Measurements from ENCODE around the gene GET3.
"Not testable (repeated sequence)": the region's sequence is repeated elsewhere in the genome, so short reads cannot be mapped to it uniquely, and the experiment has no call there.

GET3 gene

DNA sequence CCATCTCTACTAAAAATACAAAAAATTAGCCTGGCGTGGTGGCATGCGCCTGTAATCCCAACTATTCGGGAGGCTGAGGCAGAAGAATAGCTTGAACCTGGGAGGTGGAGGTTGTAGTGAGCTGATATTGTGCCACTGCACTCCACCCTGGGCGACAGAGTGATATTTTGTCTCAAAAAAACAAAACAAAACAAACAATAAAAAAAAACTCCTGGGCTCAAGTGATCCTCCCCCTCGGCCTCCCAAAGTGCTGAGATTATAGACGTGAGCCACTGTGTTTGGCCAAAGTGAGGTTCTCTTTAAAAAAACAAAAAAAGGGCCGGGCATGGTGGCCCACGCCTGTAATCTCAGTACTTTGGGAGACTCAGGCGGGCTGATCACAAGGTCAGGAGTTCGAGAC is 50.2 kb downstream of the GET3 start:
- in situ Hi-C loops (cut with HindIII; ENCODE audit: low pct_ligation_motif_present, low pct_unique_long_range_greater_than_20kb, low sequenced_read_pairs): no loop called here

GRCh38 chr19:12788042-12788681 is 50.9 kb downstream of the GET3 start:
- no peak for DNase-seq
- in situ Hi-C loops (cut with HindIII; ENCODE audit: low pct_ligation_motif_present, low pct_unique_long_range_greater_than_20kb, low sequenced_read_pairs): no loop called here

More for the DNA sequence above, 50.2 kb downstream of the GET3 start:
- no peak for DNase-seq

DNA sequence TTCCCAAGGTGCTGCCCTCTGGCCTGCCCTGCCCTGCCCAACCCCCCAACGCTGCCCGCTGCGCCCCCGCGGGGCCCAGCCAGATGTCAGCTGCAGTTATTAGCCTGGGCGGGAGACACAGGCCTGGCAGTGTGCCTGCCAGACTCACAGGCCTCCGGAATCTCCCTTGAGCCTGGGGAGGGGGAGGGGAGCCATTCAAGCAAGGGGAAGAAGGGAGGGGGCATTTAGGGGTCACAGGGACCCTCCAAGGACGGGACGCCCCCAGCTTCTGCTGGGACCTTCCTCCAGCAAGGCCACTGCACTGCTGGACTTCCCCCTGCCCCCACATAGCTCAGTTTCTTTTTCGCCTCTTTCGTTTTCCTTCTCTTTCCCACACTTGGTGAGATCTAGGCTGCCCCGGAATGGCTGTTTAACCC is 51.4 kb downstream of the GET3 start:
- peak; percentile 51 for DNase-seq
- in situ Hi-C loops (cut with HindIII; ENCODE audit: low pct_ligation_motif_present, low pct_unique_long_range_greater_than_20kb, low sequenced_read_pairs): no loop called here

GRCh38 chr19:12789098-12789903 is 52.0 kb downstream of the GET3 start:
- DNase-seq: no peak
- in situ Hi-C loops (cut with HindIII; ENCODE audit: low pct_ligation_motif_present, low pct_unique_long_range_greater_than_20kb, low sequenced_read_pairs): no loop called here

GRCh38 chr19:12789904-12790619 is 52.8 kb downstream of the GET3 start:
- DNase-seq: peak; percentile 92
- in situ Hi-C loops (cut with HindIII; ENCODE audit: low pct_ligation_motif_present, low pct_unique_long_range_greater_than_20kb, low sequenced_read_pairs): no loop called here

- DNase-seq: no peak
- in situ Hi-C loops (cut with HindIII; ENCODE audit: low pct_ligation_motif_present, low pct_unique_long_range_greater_than_20kb, low sequenced_read_pairs): no loop called here
Measured at GRCh38 chr19:12790628-12791344, 53.5 kb downstream of the GET3 start.

DNA sequence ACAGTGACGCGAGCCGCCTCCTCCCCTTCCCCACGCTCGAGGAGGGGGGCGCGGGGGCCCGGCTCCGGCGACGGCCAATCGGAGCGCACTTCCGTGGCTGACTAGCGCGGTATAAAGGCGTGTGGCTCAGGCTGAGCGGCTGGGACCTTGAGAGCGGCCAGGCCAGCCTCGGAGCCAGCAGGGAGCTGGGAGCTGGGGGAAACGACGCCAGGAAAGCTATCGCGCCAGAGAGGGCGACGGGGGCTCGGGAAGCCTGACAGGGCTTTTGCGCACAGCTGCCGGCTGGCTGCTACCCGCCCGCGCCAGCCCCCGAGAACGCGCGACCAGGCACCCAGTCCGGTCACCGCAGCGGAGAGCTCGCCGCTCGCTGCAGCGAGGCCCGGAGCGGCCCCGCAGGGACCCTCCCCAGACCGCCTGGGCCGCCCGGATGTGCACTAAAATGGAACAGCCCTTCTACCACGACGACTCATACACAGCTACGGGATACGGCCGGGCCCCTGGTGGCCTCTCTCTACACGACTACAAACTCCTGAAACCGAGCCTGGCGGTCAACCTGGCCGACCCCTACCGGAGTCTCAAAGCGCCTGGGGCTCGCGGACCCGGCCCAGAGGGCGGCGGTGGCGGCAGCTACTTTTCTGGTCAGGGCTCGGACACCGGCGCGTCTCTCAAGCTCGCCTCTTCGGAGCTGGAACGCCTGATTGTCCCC is 54.2 kb downstream of the GET3 start, which contains the start of gene JUNB:
JUNB (plus strand) TSS at position 142 of the 706 bp plus-strand sequence; CDS start at position 428, 286 bp downstream.
- in situ Hi-C loops (cut with HindIII; ENCODE audit: low pct_ligation_motif_present, low pct_unique_long_range_greater_than_20kb, low sequenced_read_pairs): no loop called here
- peak; percentile 93 for DNase-seq

- in situ Hi-C loops (cut with HindIII; ENCODE audit: low pct_ligation_motif_present, low pct_unique_long_range_greater_than_20kb, low sequenced_read_pairs): no loop called here
Measured at GRCh38 chr19:12792051-12792852, 55.0 kb downstream of the GET3 start.

DNA sequence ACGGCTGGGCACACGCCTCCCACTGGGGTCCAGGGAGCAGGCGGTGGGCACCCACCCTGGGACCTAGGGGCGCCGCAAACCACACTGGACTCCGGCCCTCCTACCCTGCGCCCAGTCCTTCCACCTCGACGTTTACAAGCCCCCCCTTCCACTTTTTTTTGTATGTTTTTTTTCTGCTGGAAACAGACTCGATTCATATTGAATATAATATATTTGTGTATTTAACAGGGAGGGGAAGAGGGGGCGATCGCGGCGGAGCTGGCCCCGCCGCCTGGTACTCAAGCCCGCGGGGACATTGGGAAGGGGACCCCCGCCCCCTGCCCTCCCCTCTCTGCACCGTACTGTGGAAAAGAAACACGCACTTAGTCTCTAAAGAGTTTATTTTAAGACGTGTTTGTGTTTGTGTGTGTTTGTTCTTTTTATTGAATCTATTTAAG is 55.6 kb downstream of the GET3 start:
- DNase-seq: no peak
- in situ Hi-C loops (cut with HindIII; ENCODE audit: low pct_ligation_motif_present, low pct_unique_long_range_greater_than_20kb, low sequenced_read_pairs): no loop called here

More at GRCh38 chr19:12792051-12792852, 55.0 kb downstream of the GET3 start:
- DNase-seq: peak; percentile 55

- peak; percentile 91 for DNase-seq
- in situ Hi-C loops (cut with HindIII; ENCODE audit: low pct_ligation_motif_present, low pct_unique_long_range_greater_than_20kb, low sequenced_read_pairs): no loop called here
Measured at GRCh38 chr19:12793290-12794195, 56.2 kb downstream of the GET3 start.

- in situ Hi-C loops (cut with HindIII; ENCODE audit: low pct_ligation_motif_present, low pct_unique_long_range_greater_than_20kb, low sequenced_read_pairs): no loop called here
- DNase-seq: no peak
Measured at GRCh38 chr19:12794196-12794941, 57.1 kb downstream of the GET3 start.

DNA sequence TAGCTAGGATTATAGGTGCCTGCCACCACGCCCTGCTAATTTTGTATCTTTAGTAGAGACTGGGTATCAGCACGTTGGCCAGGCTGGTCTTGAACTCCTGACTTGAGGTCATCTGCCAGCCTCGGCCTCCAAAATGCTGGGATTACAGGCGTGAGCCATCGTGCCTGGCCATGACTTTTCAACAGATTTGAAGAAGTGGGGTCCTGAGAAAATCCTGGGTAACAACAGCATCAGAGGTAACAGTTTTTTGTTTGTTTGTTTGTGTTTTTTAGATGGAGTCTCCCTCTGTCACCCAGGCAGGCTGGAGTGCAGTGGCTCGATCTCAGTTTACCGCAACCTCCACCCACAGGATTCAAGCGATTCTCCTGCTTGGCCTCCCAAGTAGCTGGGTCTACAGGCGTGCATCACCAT is 57.7 kb downstream of the GET3 start:
- in situ Hi-C loops (cut with HindIII; ENCODE audit: low pct_ligation_motif_present, low pct_unique_long_range_greater_than_20kb, low sequenced_read_pairs): no loop called here
- no peak for DNase-seq

GRCh38 chr19:12796146-12797071 is 59.1 kb downstream of the GET3 start:
- in situ Hi-C loops (cut with HindIII; ENCODE audit: low pct_ligation_motif_present, low pct_unique_long_range_greater_than_20kb, low sequenced_read_pairs): no loop called here
- peak; percentile 75 for DNase-seq

DNA sequence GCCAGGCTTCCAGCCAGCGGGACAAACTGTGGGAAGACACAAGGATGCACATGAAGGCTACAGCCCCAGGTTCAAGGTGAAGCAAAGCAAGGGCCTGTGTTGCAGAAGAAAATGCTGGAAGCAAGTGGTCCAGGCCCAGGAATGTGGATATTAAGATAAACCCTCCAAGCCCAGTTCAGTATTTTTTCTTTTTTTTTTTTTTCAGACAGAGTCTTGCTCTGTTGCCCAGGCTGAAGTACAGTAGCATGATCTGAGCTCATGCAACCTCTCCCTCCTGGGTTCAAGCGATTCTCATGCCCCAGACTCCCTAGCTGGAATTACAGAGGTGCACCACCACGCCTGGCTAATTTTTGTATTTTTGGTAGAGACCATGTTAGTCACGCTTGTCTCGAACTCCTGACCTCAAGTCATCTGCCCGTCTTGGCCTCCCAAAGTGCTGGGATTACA is 59.9 kb downstream of the GET3 start:
- no peak for DNase-seq
- in situ Hi-C loops (cut with HindIII; ENCODE audit: low pct_ligation_motif_present, low pct_unique_long_range_greater_than_20kb, low sequenced_read_pairs): no loop called here

DNA sequence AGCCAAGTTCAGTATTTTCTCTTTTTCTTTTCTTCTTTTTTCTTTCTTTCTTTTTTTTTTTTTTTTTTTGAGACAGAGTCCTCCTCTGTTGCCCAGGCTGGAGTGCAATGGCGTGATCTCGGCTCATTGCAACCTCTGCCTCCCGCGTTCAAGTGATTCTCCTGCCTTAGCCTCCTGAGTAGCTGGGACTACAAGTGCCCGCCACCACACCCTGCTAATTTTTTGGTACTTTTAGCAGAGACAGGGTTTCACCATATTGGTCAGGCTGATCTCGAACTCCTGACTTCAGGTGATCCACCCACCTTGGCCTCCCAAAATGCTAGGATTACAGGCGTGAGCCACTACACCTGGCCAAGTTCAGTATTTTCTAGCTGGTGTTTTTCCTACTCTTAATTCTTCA is 60.3 kb downstream of the GET3 start:
- in situ Hi-C loops (cut with HindIII; ENCODE audit: low pct_ligation_motif_present, low pct_unique_long_range_greater_than_20kb, low sequenced_read_pairs); DNase-seq: not testable (repeated sequence)
